HEK293 (cell line): ENCODE measurements around the gene B3GNT9.

Experiments
- CTCF ChIA-PET: fragments of 350-600 bp; formaldehyde crosslinking; extraction: SDS; loops from one replicate; lab custom pipeline; 2021; ENCODE audit warnings: antibody characterized with exemption; lab: Yijun Ruan, JAX
- POLR2A ChIA-PET: fragments of 300-600 bp; formaldehyde crosslinking; extraction: SDS; loops from one replicate; lab custom pipeline; 2020; ENCODE audit warnings: antibody characterized with exemption, inconsistent platforms; lab: Yijun Ruan, JAX
- H3K27ac ChIP-seq: fragments of 200-500 bp; sonication (Bioruptor generic); 2 replicates; pipeline ENCODE4 v1.5.1; 2014; ENCODE audit warnings: low read depth, low read length, control low read depth, inconsistent platforms; ENCODE audit errors: extremely low read depth
- H3K36me3 ChIP-seq, 2 experiments: fragments of 200-500 bp in 1 of 2; sonication (Bioruptor generic) in 1 of 2; 1 replicate in 1 of 2; 2 replicates in 1 of 2; pipeline ENCODE4 v1.5.1; 2014 to 2017; ENCODE audit warnings: inconsistent platforms in 2 of 2, low read length in 2 of 2; ENCODE audit not compliant: control insufficient read depth in 2 of 2, insufficient read depth in 1 of 2
- H3K4me1 ChIP-seq: fragments of 200-500 bp; sonication (Bioruptor generic); 2 replicates; pipeline ENCODE4 v1.5.1; 2014; ENCODE audit warnings: mild to moderate bottlenecking, low read length, inconsistent platforms; ENCODE audit not compliant: control insufficient read depth, insufficient read depth
- H3K4me3 ChIP-seq: 2 replicates; pipeline ENCODE4 v1.5.1; 2011; ENCODE audit warnings: low read depth, mild to moderate bottlenecking, control low read depth, low read length, moderate library complexity
- H3K9me3 ChIP-seq: fragments of 200-500 bp; sonication (Bioruptor generic); 2 replicates; pipeline ENCODE4 v1.5.1; 2014; ENCODE audit warnings: low read depth, low read length, inconsistent platforms; ENCODE audit not compliant: control insufficient read depth, insufficient read depth
- FEZF1 ChIP-seq: fragments of 450-650 bp; formaldehyde crosslinking; IDR thresholded peaks from 2 replicates; pipeline ENCODE4 v1.5.1; 2016; ENCODE audit warnings: missing biosample characterization, missing genetic modification characterization
- KLF1 ChIP-seq: fragments of 450-650 bp; formaldehyde crosslinking; IDR thresholded peaks from 2 replicates; pipeline ENCODE4 v1.5.1; 2016; ENCODE audit warnings: missing biosample characterization, missing genetic modification characterization
- KLF9 ChIP-seq: fragments of 450-650 bp; formaldehyde crosslinking; IDR thresholded peaks from 2 replicates; pipeline ENCODE4 v1.5.1; 2016; ENCODE audit warnings: missing biosample characterization, missing genetic modification characterization, low read depth
- PRDM1 ChIP-seq: fragments of 450-650 bp; formaldehyde crosslinking; IDR thresholded peaks from 2 replicates; pipeline ENCODE4; 2016; ENCODE audit warnings: missing biosample characterization, missing genetic modification characterization
- PRDM6 ChIP-seq: fragments of 450-650 bp; formaldehyde crosslinking; IDR thresholded peaks from 2 replicates; pipeline ENCODE4 v1.5.1; 2017; ENCODE audit warnings: missing biosample characterization, missing genetic modification characterization
- SP3 ChIP-seq: fragments of 450-650 bp; formaldehyde crosslinking; IDR thresholded peaks from 2 replicates; pipeline ENCODE4 v1.5.1; 2016; ENCODE audit warnings: missing biosample characterization, missing genetic modification characterization
- SP7 ChIP-seq: fragments of 450-650 bp; formaldehyde crosslinking; IDR thresholded peaks from 2 replicates; pipeline ENCODE4 v1.5.1; 2016; ENCODE audit warnings: missing biosample characterization, missing genetic modification characterization
- ZBTB11 ChIP-seq: fragments of 450-650 bp; formaldehyde crosslinking; conservative IDR thresholded peaks from 2 replicates; pipeline ENCODE4 v1.5.1; 2016; ENCODE audit warnings: low read depth, missing biosample characterization, missing genetic modification characterization
- ZBTB26 ChIP-seq: fragments of 450-650 bp; formaldehyde crosslinking; optimal IDR thresholded peaks from 2 replicates; pipeline ENCODE3; 2016; ENCODE audit warnings: missing biosample characterization, mild to moderate bottlenecking, missing genetic modification characterization
- ZBTB6 ChIP-seq: fragments of 450-650 bp; formaldehyde crosslinking; IDR thresholded peaks from 2 replicates; pipeline ENCODE4 v1.5.1; 2017; ENCODE audit warnings: missing biosample characterization, missing genetic modification characterization
- ZBTB7A ChIP-seq: fragments of 450-650 bp; formaldehyde crosslinking; IDR thresholded peaks from 2 replicates; pipeline ENCODE4 v1.5.1; 2016; ENCODE audit warnings: low read depth, missing biosample characterization, missing genetic modification characterization
- ZIC2 ChIP-seq: fragments of 450-650 bp; formaldehyde crosslinking; IDR thresholded peaks from 2 replicates; pipeline ENCODE4 v1.5.1; 2016; ENCODE audit warnings: missing biosample characterization, missing genetic modification characterization
- ZNF121 ChIP-seq: fragments of 450-650 bp; formaldehyde crosslinking; IDR thresholded peaks from 2 replicates; pipeline ENCODE4 v1.5.1; 2016; ENCODE audit warnings: missing biosample characterization, missing genetic modification characterization
- ZNF350 ChIP-seq: fragments of 450-650 bp; formaldehyde crosslinking; IDR thresholded peaks from 2 replicates; pipeline ENCODE4 v1.5.0; 2017; ENCODE audit warnings: missing biosample characterization, mild to moderate bottlenecking, missing genetic modification characterization
- ZNF416 ChIP-seq: fragments of 450-650 bp; formaldehyde crosslinking; IDR thresholded peaks from 2 replicates; pipeline ENCODE4 v1.5.1; 2016; ENCODE audit warnings: missing biosample characterization, missing genetic modification characterization
- ZNF510 ChIP-seq: fragments of 450-650 bp; formaldehyde crosslinking; IDR thresholded peaks from 2 replicates; pipeline ENCODE4 v1.5.1; 2018; ENCODE audit warnings: mild to moderate bottlenecking, missing genetic modification characterization, missing biosample characterization; ENCODE audit not compliant: insufficient replicate concordance
- ZNF529 ChIP-seq: fragments of 450-650 bp; formaldehyde crosslinking; IDR thresholded peaks from 2 replicates; pipeline ENCODE4 v1.5.1; 2017; ENCODE audit warnings: missing genetic modification characterization, missing biosample characterization; ENCODE audit not compliant: insufficient replicate concordance
- ZNF654 ChIP-seq: fragments of 450-650 bp; formaldehyde crosslinking; IDR thresholded peaks from 2 replicates; pipeline ENCODE4 v1.5.1; 2016; ENCODE audit warnings: low read depth, missing biosample characterization, missing genetic modification characterization
- ZNF658 ChIP-seq: fragments of 450-650 bp; formaldehyde crosslinking; IDR thresholded peaks from 2 replicates; pipeline ENCODE4; 2016; ENCODE audit warnings: missing biosample characterization, missing genetic modification characterization
- ZNF76 ChIP-seq: fragments of 450-650 bp; formaldehyde crosslinking; IDR thresholded peaks from 2 replicates; pipeline ENCODE4; 2016; ENCODE audit warnings: low read depth, missing biosample characterization, missing genetic modification characterization, borderline replicate concordance

B3GNT9 gene

GRCh38 chr16:67177743-67178699 lies 27.2 kb upstream of the B3GNT9 start (continued):
- TF ChIP-seq ZBTB26 (tag by site-specific recombination) (peak; percentile 90), ZNF350 (no peak), ZIC2 (peak; percentile 94), SP3 (tag by site-specific recombination) (peak; percentile 73), ZBTB11 (peak; percentile 23; the same call in 1 of the 2 replicates), ZNF121 (tag by site-specific recombination) (no peak), ZBTB6 (tag by site-specific recombination) (0 out of 2 replicates have a peak, but pooled peaks have one; percentile 45), KLF9 (tag by site-specific recombination) (peak; percentile 45), SP7 (tag by site-specific recombination) (peak; percentile 46; the same call in 1 of the 2 replicates), ZNF76 (peak; percentile 29; the same call in 1 of the 2 replicates), KLF1 (peak; percentile 82)

GRCh38 chr16:67176662-67177061 lies 25.9 kb upstream of the B3GNT9 start:
- H3K27ac ChIP-seq, result no peak overlapping the region
- no peaks in the 10 kb centered on the region for H3K9me3 ChIP-seq
- peaks cover 9% of the 10 kb centered on the region for H3K4me1 ChIP-seq
- no peak overlapping the region for H3K4me3 ChIP-seq
- peaks cover 0 to 41% of the 10 kb centered on the region in 2 experiments; a peak in 1 of 3 replicates for H3K36me3 ChIP-seq
- CTCF ChIA-PET, result interaction anchor here (0.8 to 1.3 kb wide), 6 partner anchors 8 to 216 kb away, joined by 3 to 6 read pairs (median 3); partner anchors contain the start of gene CES3
- TF ChIP-seq ZNF510 (tag by site-specific recombination) (no peak), ZNF654 (no peak), ZNF416 (tag by site-specific recombination) (no peak), ZNF529 (tag by site-specific recombination) (no peak), ZNF658 (tag by site-specific recombination) (no peak), PRDM1 (tag by site-specific recombination) (no peak), ZNF350 (no peak), FEZF1 (tag by site-specific recombination) (no peak), PRDM6 (tag by site-specific recombination) (no peak), ZBTB7A (tag by site-specific recombination) (no peak)
- POLR2A ChIA-PET, result interaction anchor here (0.6 to 1.1 kb wide), 2 partner anchors 16 to 149 kb away, joined by 4 to 7 read pairs; no protein-coding TSS in a partner anchor
